ENCODE data around the gene TREML2.

DNA sequence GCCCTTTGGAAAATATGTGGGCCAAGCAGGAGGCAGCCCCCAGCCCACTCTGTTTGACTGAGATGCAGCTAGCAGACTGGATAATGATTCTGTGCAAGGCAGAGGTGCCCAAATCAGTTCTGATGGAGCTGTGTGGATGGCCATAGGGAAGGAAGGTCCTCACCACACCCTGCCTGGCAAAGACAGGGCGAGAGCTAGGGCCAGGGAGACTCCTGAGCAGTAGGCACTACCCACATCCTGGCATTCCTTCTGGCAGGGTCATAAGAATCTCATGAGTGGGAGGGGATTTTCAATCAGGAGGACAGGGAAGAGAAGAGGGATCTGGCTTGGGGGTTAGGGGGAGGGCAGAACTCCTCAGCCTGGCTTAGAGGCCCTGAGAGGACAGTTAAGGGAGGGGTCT, 19.4 kb downstream of the TREML2 start:
- TF ChIP-seq TEAD4 (IDR thresholded peaks at IDR 0.05; ENCODE audit: borderline replicate concordance, insufficient read depth), result no peak
- TF ChIP-seq, protein P1, sequence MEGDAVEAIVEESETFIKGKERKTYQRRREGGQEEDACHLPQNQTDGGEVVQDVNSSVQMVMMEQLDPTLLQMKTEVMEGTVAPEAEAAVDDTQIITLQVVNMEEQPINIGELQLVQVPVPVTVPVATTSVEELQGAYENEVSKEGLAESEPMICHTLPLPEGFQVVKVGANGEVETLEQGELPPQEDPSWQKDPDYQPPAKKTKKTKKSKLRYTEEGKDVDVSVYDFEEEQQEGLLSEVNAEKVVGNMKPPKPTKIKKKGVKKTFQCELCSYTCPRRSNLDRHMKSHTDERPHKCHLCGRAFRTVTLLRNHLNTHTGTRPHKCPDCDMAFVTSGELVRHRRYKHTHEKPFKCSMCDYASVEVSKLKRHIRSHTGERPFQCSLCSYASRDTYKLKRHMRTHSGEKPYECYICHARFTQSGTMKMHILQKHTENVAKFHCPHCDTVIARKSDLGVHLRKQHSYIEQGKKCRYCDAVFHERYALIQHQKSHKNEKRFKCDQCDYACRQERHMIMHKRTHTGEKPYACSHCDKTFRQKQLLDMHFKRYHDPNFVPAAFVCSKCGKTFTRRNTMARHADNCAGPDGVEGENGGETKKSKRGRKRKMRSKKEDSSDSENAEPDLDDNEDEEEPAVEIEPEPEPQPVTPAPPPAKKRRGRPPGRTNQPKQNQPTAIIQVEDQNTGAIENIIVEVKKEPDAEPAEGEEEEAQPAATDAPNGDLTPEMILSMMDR (IDR thresholded peaks at IDR 0.05), result no peak
- no peak for TF ChIP-seq FOXJ3 (CRISPR knock-in tag; IDR thresholded peaks at IDR 0.05)
- no peak for TF ChIP-seq ELF1 (IDR thresholded peaks at IDR 0.05)
- no peak for TF ChIP-seq EP300 (IDR thresholded peaks at IDR 0.05; ENCODE audit: borderline replicate concordance in 1 of 2, low read depth in 1 of 2, low read length in 1 of 2)
- no peak for TF ChIP-seq POLR2AphosphoS5 (IDR thresholded peaks at IDR 0.05; ENCODE audit: low read depth, low read length)
- TF ChIP-seq USF1 (IDR thresholded peaks at IDR 0.05; ENCODE audit: borderline replicate concordance, low read depth), result no peak
- TF ChIP-seq JUND (IDR thresholded peaks at IDR 0.05), result no peak
- no peak for TF ChIP-seq MAX (IDR thresholded peaks at IDR 0.05; ENCODE audit: low read depth)
- no peak for TF ChIP-seq MEF2A (IDR thresholded peaks at IDR 0.05; ENCODE audit: borderline replicate concordance, low read depth)
- TF ChIP-seq YY1 (IDR thresholded peaks at IDR 0.05; ENCODE audit: low read depth), result no peak
- no peak for TF ChIP-seq EZH2phosphoT487 (IDR thresholded peaks at IDR 0.05; ENCODE audit: borderline replicate concordance, low read depth)
- TF ChIP-seq GATA2 (CRISPR knock-in tag; IDR thresholded peaks at IDR 0.05), result no peak
- no peak for TF ChIP-seq SIN3A (IDR thresholded peaks at IDR 0.05; ENCODE audit: borderline replicate concordance, low read depth, low read length)
